Sigmoid colon (tissue), 7 donors: Measurements from ENCODE around the gene EBPL. TPM values are rescaled to one million over a fixed set of nuclear protein-coding genes. Genes with fewer than 3 reads are reported as not detected.

Source experiments
- DNase-seq: peaks from one replicate; pipeline ENCODE4 v3.0.0-alpha.2; 2019
- H3K27ac ChIP-seq, 4 donors: fragments of 200-600 bp; sonication (generic); one replicate each; pipeline ENCODE4 v1.5.1; 2016 to 2019; ENCODE audit warnings: mild to moderate bottlenecking in 1 of 4
- H3K27me3 ChIP-seq, 3 donors: fragments of 200-600 bp; sonication (generic); one replicate each; pipeline ENCODE4 v1.5.1; 2019; ENCODE audit warnings: mild to moderate bottlenecking in 1 of 3
- H3K36me3 ChIP-seq, 4 donors: fragments of 200-600 bp; sonication (generic); one replicate each; pipeline ENCODE4 v1.5.1; 2016 to 2019
- H3K4me1 ChIP-seq, 4 donors: fragments of 200-600 bp; sonication (generic); one replicate each; pipeline ENCODE4 v1.5.1; 2017 to 2019
- H3K4me3 ChIP-seq, 4 donors: fragments of 200-600 bp; sonication (generic); one replicate each; pipeline ENCODE4 v1.5.1; 2017 to 2019; ENCODE audit warnings: mild to moderate bottlenecking in 2 of 4, moderate library complexity in 1 of 4
- H3K9me3 ChIP-seq, 4 donors: fragments of 200-600 bp in 3 of 4; sonication (generic) in 3 of 4; one replicate each; pipeline versions ENCODE4 v1.5.1 to v1.6.1; 2013 to 2019
- EP300 ChIP-seq, 4 donors: sonication (generic); formaldehyde crosslinking; IDR thresholded peaks; one replicate each; pipeline ENCODE4 v1.6.1; 2017; ENCODE audit warnings: antibody characterized with exemption in 4 of 4
- POLR2A ChIP-seq, 2 donors: fragments of 450-650 bp; IDR thresholded peaks; one replicate each; pipeline ENCODE4 v1.6.1; 2016; ENCODE audit warnings: antibody characterized with exemption in 2 of 2, mild to moderate bottlenecking in 2 of 2, moderate library complexity in 2 of 2
- POLR2AphosphoS5 ChIP-seq, 4 donors: sonication (generic); formaldehyde crosslinking; IDR thresholded peaks; one replicate each; pipeline ENCODE4 v1.6.1; 2017; ENCODE audit warnings: antibody characterized with exemption in 4 of 4
- WGBS, 2 donors: extraction: QIAGEN DNeasy Blood & Tissue Kit; methylation state at CpG; one replicate each; pipeline ENCODE4 v1.1.7; 2013; 5-methylcytosine and 5-hydroxymethylcytosine counted together
- intact Hi-C: fragments of 100-400 bp; cut with DNase I; formaldehyde crosslinking; loops from one replicate; pipeline ENCODE4 v1.15.1; 2023
- polyA plus RNA-seq, 3 donors: library from polyadenylated mRNA; stranded (reverse); fragments of 200-250 nt; gene quantifications; one replicate each; pipeline ENCODE4 v1.2.3, GENCODE V29; 2013
- total RNA-seq, 4 donors: library from RNA; depleted of rRNA; stranded (reverse); fragments of >200 nt; gene quantifications; one replicate each; pipeline ENCODE4 v1.1.0, GENCODE V29; 2016
- TF ChIP-seq, protein P1 (sequence below), 4 experiments: fragments of 450-650 bp in 3 of 4; fragments of 200-600 bp in 1 of 4; IDR thresholded peaks; one replicate each; pipeline ENCODE4 v1.5.1; 2016 to 2019; ENCODE audit warnings: antibody characterized with exemption in 4 of 4, mild to moderate bottlenecking in 3 of 4, moderate library complexity in 2 of 4
- donor health status: healthy with polysubstance abuse.
- donor health status: Bipolar disorder and iron deficiency.
- donor health status: healthy.

Gene EBPL
- total RNA-seq (10 to 100 TPM; 31.0 to 75.9 (median 69.0) TPM), polyA plus RNA-seq (10 to 100 TPM; 22.4 to 53.2 (median 35.4) TPM)

DNA sequence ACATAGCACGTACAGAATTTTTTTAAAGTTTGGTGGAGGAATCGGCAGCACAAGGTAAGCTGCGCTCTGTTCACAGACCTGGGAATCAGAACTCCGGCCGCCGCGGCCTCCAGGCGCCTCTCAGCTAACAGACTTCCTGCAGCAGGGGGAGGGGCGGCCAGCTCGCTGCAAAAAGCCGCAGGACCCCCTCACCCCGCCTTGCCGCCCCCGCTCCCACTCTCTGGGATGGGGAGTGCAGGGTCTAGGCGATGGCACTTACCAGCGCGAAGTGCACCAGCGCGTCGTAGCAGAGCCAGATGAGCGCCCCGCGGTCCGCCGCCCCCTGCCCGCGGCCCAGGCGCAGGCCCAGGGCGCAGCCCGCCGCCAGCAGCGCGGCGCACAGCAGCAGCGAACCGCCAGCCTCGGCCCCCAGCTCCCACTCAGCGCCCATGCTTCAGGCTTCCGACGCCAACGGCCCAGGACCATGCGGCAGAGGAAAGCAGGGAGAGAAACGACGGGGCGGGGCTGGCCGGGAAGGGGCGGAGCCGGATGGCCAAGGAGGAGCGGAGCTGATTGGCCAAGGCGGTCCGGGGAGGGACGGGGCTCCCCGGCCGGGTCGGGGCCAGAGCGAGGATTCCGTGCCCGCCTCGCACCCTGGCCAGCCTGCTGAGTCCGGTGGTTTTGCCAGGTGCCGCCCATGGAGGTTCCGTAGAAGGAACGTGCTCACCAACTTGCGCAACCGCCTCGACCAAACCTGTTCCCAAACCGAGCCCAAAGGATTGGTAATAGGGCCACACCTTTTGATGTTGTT, at the start of gene EBPL:
Gene EBPL, minus strand, starts transcription at position 492 of the 790 bp plus-strand sequence. Its CDS starts 62 bp downstream, at position 430.
- Histone ChIP-seq H3K27me3 (no peaks in the 10 kb centered on the region), H3K4me3 (peak within 1 kb of the TSS; percentile 53 to 94 (median 69)), H3K27ac (peak within 1 kb of the TSS; percentile 72 to 88 (median 84)), H3K36me3 (peaks cover 0 to 4% (median 0%) of the 10 kb centered on the region in 4 donors), H3K9me3 (no peaks in the 10 kb centered on the region), H3K4me1 (peaks cover 0 to 26% (median 13%) of the 10 kb centered on the region in 4 donors)
- intact Hi-C loops, result loop anchor here (1.0 to 5.0 kb wide), 3 partner anchors 101 to 431 kb away; partner anchors contain the start of genes KPNA3 and SPRYD7
- DNase-seq, result peak; percentile 96
- WGBS, 2 donors, result 0 to 1% methylated on average over 67 of the region's 67 CpGs
- TF ChIP-seq, protein P1, sequence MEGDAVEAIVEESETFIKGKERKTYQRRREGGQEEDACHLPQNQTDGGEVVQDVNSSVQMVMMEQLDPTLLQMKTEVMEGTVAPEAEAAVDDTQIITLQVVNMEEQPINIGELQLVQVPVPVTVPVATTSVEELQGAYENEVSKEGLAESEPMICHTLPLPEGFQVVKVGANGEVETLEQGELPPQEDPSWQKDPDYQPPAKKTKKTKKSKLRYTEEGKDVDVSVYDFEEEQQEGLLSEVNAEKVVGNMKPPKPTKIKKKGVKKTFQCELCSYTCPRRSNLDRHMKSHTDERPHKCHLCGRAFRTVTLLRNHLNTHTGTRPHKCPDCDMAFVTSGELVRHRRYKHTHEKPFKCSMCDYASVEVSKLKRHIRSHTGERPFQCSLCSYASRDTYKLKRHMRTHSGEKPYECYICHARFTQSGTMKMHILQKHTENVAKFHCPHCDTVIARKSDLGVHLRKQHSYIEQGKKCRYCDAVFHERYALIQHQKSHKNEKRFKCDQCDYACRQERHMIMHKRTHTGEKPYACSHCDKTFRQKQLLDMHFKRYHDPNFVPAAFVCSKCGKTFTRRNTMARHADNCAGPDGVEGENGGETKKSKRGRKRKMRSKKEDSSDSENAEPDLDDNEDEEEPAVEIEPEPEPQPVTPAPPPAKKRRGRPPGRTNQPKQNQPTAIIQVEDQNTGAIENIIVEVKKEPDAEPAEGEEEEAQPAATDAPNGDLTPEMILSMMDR (IDR thresholded peaks at IDR 0.05), result no peak
- TF ChIP-seq POLR2AphosphoS5 (IDR thresholded peaks at IDR 0.05) (peak; percentile 59 to 91 (median 70)), EP300 (IDR thresholded peaks at IDR 0.05) (no peak), POLR2A (IDR thresholded peaks at IDR 0.05) (peak; percentile 19 to 52)

DNA sequence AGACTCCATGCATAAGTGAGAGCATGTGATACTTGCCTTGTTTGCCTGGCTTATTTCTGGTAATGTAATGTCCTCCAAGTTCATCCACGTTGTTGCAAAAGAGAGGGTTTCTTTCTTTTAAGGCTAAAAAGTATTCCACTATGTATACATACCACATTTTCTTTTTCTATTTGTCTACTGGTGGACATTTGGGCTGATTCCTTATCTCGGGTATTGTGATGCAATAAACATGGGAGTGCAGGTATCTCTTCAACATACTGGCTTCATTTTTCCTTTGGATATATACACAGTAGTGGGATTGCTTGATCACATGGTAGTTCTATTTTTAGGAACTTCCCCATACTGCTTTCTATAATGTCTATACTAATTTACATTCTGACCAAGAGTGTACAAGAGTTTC, 49.6 kb upstream of the EBPL start:
- Histone ChIP-seq H3K36me3 (peaks cover 0 to 28% (median 11%) of the 10 kb centered on the region in 4 donors), H3K27ac (no peak overlapping the region), H3K9me3 (no peaks in the 10 kb centered on the region), H3K4me3 (no peak overlapping the region), H3K27me3 (no peaks in the 10 kb centered on the region), H3K4me1 (no peaks in the 10 kb centered on the region)
- no peak for TF ChIP-seq POLR2AphosphoS5 (IDR thresholded peaks at IDR 0.05)
- TF ChIP-seq, protein P1 (IDR thresholded peaks at IDR 0.05), result no peak
- intact Hi-C loops, result no loop called here
- no peak for DNase-seq
- 55 to 83% methylated on average over 2 of the region's 2 CpGs for WGBS, 2 donors

DNA sequence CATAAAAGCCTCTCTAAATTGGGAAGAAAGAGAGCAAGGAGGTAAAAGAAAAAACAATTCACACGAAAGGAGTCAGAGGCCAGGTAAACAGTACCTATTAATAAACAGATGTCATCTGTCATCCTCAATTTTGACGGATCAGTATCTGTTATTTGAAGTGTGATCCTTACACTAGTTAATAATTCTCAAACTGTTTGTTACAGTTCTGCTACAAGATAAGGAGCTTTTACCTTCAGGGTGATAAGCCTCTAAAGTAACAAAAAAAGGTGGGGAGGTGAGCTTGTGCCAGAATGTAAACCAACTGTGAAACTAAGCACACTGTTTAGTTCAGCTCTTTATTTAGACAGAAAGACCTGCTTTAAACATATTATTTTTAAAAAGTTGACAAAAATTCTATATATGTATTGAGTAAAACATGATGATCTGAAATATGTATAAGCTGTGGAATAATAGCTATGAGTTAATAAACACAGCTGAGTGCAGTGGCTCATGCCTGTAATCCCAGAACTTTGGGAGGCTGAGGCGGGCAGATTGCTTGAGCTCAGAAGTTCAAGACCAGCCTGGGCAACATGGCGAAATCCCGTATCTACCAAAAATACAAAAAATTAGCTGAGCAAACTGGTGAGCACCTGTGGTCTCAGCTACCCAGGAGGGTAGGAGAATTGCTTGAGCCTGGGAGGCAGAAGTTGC, 48.4 kb upstream of the EBPL start:
- H3K4me1 ChIP-seq, result no peaks in the 10 kb centered on the region
- DNase-seq, result no peak
- H3K36me3 ChIP-seq, result peaks cover 0 to 16% (median 2%) of the 10 kb centered on the region in 4 donors
- no peaks in the 10 kb centered on the region for H3K27me3 ChIP-seq
- H3K4me3 ChIP-seq, result no peak overlapping the region
- TF ChIP-seq POLR2AphosphoS5 (IDR thresholded peaks at IDR 0.05) (no peak), EP300 (IDR thresholded peaks at IDR 0.05) (no peak), POLR2A (IDR thresholded peaks at IDR 0.05) (no peak)
- TF ChIP-seq, protein P1 (IDR thresholded peaks at IDR 0.05), result no peak
- H3K27ac ChIP-seq, result no peak overlapping the region
- intact Hi-C loops, result no loop called here
- WGBS, 2 donors, result 27 to 77% methylated on average over 5 of the region's 5 CpGs
- no peaks in the 10 kb centered on the region for H3K9me3 ChIP-seq

DNA sequence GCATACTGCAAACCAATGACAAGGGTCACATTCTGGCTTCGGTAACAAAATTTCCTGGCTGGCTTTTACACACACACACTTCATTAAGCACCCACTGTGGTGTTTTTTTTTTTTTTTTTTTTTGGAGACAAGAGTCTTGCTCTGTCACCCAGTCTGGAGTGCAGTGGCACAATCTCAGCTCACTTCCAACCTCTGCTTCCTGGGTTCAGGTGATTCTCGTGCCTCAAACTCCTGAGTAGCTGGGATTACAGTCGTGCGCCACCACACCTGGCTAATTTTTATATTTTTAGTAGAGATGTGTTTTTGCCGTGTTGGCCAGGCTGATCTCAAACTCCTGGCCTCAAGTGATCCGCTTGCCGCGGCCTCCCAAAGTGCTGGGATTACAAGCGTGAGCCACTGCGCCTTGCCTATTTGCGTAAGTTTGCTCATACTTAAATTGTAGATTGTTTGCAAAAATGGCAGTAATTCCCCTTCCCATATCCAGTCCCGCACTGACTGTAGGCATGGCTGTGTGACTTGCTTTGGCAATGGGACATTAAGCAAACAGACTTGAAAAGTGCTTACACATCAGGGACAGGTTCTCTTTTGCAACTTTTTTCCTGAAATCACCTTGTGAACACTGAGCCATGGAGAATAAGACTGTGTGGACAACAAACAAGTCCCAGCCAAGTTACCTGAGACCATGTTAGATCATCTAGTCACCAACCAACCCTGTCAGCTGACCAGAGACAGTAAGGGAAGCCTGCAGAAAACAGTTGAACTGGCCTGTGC, 42.1 kb upstream of the EBPL start:
- no peaks in the 10 kb centered on the region for H3K9me3 ChIP-seq
- TF ChIP-seq, protein P1 (IDR thresholded peaks at IDR 0.05), result no peak
- TF ChIP-seq POLR2A (IDR thresholded peaks at IDR 0.05), result no peak
- no peak for TF ChIP-seq EP300 (IDR thresholded peaks at IDR 0.05)
- no peak for TF ChIP-seq POLR2AphosphoS5 (IDR thresholded peaks at IDR 0.05)
- H3K36me3 ChIP-seq, result peaks cover 0 to 20% (median 2%) of the 10 kb centered on the region in 4 donors
- H3K4me3 ChIP-seq, result no peak overlapping the region
- intact Hi-C loops, result no loop called here
- H3K4me1 ChIP-seq, result no peaks in the 10 kb centered on the region
- no peaks in the 10 kb centered on the region for H3K27me3 ChIP-seq
- DNase-seq, result no peak
- no peak overlapping the region for H3K27ac ChIP-seq
- WGBS, 2 donors, result 93 to 96% methylated on average over 12 of the region's 12 CpGs
